ENCODE measurements around the gene SEC24B.
A peak's percentile ranks its signal among the peaks of the same experiment; 100 is the strongest.

The SEC24B gene

GRCh38 chr4:109433205-109434006, at the start of gene SEC24B:
TSS of gene SEC24B (plus strand) at chr4:109433815. CDS start at chr4:109433870, 55 bp downstream.
- DNase-seq = peak in 55 of 56 donors; percentile 25 to 91 (median 79)

GRCh38 chr4:109383823-109384222, 49.8 kb upstream of the SEC24B start:
- no peak for DNase-seq

- DNase-seq = no peak
Observed at GRCh38 chr4:109385260-109385659, 48.4 kb upstream of the SEC24B start.

GRCh38 chr4:109389369-109390114, 44.1 kb upstream of the SEC24B start:
- no peak for DNase-seq

- DNase-seq = no peak
Observed at GRCh38 chr4:109390115-109390768, 43.4 kb upstream of the SEC24B start.

GRCh38 chr4:109395694-109396093, 37.9 kb upstream of the SEC24B start:
- no peak for DNase-seq

- no peak for DNase-seq
Observed at GRCh38 chr4:109398928-109399327, 34.7 kb upstream of the SEC24B start.

- DNase-seq = peak in 8 of 56 donors; percentile 3 to 39 (median 10)
Observed at GRCh38 chr4:109406337-109406931, 27.2 kb upstream of the SEC24B start.

GRCh38 chr4:109407027-109407737, 26.4 kb upstream of the SEC24B start:
- no peak for DNase-seq

- no peak for DNase-seq
Observed at GRCh38 chr4:109408711-109409110, 24.9 kb upstream of the SEC24B start.

GRCh38 chr4:109410226-109410625, 23.4 kb upstream of the SEC24B start:
- no peak for DNase-seq

GRCh38 chr4:109410776-109411175, 22.8 kb upstream of the SEC24B start:
- no peak for DNase-seq

- DNase-seq = peak in 25 of 56 donors; percentile 1 to 63 (median 12)
Observed at GRCh38 chr4:109411964-109412363, 21.7 kb upstream of the SEC24B start.

GRCh38 chr4:109412776-109413175, 20.8 kb upstream of the SEC24B start:
- no peak for DNase-seq

- no peak for DNase-seq
Observed at GRCh38 chr4:109414938-109415337, 18.7 kb upstream of the SEC24B start.

GRCh38 chr4:109418588-109418987, 15.0 kb upstream of the SEC24B start:
- no peak for DNase-seq

- DNase-seq = no peak
Observed at GRCh38 chr4:109419679-109420078, 13.9 kb upstream of the SEC24B start.

- no peak for DNase-seq
Observed at GRCh38 chr4:109424093-109424841, 9.3 kb upstream of the SEC24B start.

- DNase-seq = no peak
Observed at GRCh38 chr4:109425405-109425804, 8.2 kb upstream of the SEC24B start.

GRCh38 chr4:109429545-109429944, 4.1 kb upstream of the SEC24B start:
- DNase-seq = no peak

Measured in nucleus accumbens (tissue), 56 donors.